HEK293T (cell line): ENCODE results near the gene GART.

ENCODE experiments used
- FOXK2 ChIP-seq: fragments of 450-650 bp; IDR thresholded peaks from 2 replicates; pipeline ENCODE4 v1.6.1; 2016; ENCODE audit warnings: mild to moderate bottlenecking
- L3MBTL2 ChIP-seq: fragments of 450-650 bp; conservative IDR thresholded peaks from 2 replicates; pipeline ENCODE4 v1.6.1; 2016; ENCODE audit warnings: mild to moderate bottlenecking
- LEF1 ChIP-seq: fragments of 450-650 bp; IDR thresholded peaks from 2 replicates; pipeline ENCODE4 v1.6.1; 2017; ENCODE audit warnings: mild to moderate bottlenecking, borderline replicate concordance

GRCh38 chr21:33478935-33479678 lies 62.8 kb downstream of the GART start:
- TF ChIP-seq LEF1 = no peak
- TF ChIP-seq L3MBTL2 = no peak
- no peak for TF ChIP-seq FOXK2
